ENCODE results near the gene DACH1.

GRCh38 chr13:71624653-71625600 lies 242.1 kb downstream of the DACH1 start:
- TF ChIP-seq CTCF (IDR thresholded peaks at IDR 0.05; ENCODE audit: insufficient read depth, low read length) (no peak), GABPA (IDR thresholded peaks at IDR 0.05; ENCODE audit: low read depth) (no peak), POLR2AphosphoS5 (IDR thresholded peaks at IDR 0.05; ENCODE audit: low read depth) (no peak)
